Thyroid gland (tissue), 4 donors: Measurements from ENCODE around the gene SLC8A1.

Source experiments
- POLR2A ChIP-seq, 2 donors: fragments of 450-650 bp; IDR thresholded peaks; one replicate each; pipeline ENCODE4 v1.6.1; 2017; ENCODE audit warnings: antibody characterized with exemption in 2 of 2, mild to moderate bottlenecking in 2 of 2, moderate library complexity in 1 of 2
- TF ChIP-seq, protein P1 (sequence below), 6 experiments: fragments of 200-600 bp in 3 of 6; fragments of 450-650 bp in 3 of 6; sonication (generic) in 3 of 6; IDR thresholded peaks; one replicate each; pipeline ENCODE4 v1.5.1; 2016 to 2019; ENCODE audit warnings: antibody characterized with exemption in 6 of 6, mild to moderate bottlenecking in 2 of 6, inconsistent platforms in 1 of 6, moderate library complexity in 1 of 6

DNA sequence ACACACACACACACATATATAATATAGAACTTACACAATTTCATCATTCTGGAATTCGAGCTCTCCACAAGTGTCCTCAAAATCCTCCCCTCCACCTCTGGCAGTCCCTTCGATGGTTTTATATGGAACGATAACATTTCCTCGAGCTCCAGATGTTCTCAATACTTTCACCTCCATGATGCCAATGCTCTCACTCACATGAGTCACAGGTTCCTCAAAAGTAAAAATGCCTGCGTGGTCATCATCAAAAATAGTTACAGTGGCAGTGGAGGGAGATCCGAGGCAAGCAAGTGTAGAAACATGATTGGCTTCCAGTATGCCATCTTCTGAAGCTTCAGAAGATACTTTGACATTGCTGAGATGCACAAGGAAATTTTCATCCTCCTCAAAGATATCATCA is 23.5 kb downstream of the SLC8A1 start:
- TF ChIP-seq, protein P1, sequence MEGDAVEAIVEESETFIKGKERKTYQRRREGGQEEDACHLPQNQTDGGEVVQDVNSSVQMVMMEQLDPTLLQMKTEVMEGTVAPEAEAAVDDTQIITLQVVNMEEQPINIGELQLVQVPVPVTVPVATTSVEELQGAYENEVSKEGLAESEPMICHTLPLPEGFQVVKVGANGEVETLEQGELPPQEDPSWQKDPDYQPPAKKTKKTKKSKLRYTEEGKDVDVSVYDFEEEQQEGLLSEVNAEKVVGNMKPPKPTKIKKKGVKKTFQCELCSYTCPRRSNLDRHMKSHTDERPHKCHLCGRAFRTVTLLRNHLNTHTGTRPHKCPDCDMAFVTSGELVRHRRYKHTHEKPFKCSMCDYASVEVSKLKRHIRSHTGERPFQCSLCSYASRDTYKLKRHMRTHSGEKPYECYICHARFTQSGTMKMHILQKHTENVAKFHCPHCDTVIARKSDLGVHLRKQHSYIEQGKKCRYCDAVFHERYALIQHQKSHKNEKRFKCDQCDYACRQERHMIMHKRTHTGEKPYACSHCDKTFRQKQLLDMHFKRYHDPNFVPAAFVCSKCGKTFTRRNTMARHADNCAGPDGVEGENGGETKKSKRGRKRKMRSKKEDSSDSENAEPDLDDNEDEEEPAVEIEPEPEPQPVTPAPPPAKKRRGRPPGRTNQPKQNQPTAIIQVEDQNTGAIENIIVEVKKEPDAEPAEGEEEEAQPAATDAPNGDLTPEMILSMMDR (IDR thresholded peaks at IDR 0.05), result no peak
- TF ChIP-seq POLR2A (IDR thresholded peaks at IDR 0.05), result no peak
